WI38 (cell line): Measurements from ENCODE around the gene NEMP1.

Source experiments
- H3K4me3 ChIP-seq: 2 replicates; pipeline ENCODE4 v1.5.1; 2011; ENCODE audit warnings: low read depth, mild to moderate bottlenecking, control low read depth, low read length
- CTCF ChIP-seq: IDR thresholded peaks from 2 replicates; pipeline ENCODE4 v1.5.1; 2012; ENCODE audit warnings: low read depth, mild to moderate bottlenecking, control low read depth, low read length

The NEMP1 gene

GRCh38 chr12:57011438-57012424, 66.9 kb downstream of the NEMP1 start:
- TF ChIP-seq CTCF = no peak

GRCh38 chr12:57010627-57011247, 67.9 kb downstream of the NEMP1 start:
- no peak for TF ChIP-seq CTCF

More at GRCh38 chr12:57011438-57012424, 66.9 kb downstream of the NEMP1 start:
- no peak overlapping the region for H3K4me3 ChIP-seq

GRCh38 chr12:57009949-57010626, 68.5 kb downstream of the NEMP1 start:
- no peak overlapping the region for H3K4me3 ChIP-seq
- no peak for TF ChIP-seq CTCF

More at GRCh38 chr12:57010627-57011247, 67.9 kb downstream of the NEMP1 start:
- H3K4me3 ChIP-seq = no peak overlapping the region

GRCh38 chr12:57008178-57008577, 70.4 kb downstream of the NEMP1 start:
- no peak overlapping the region for H3K4me3 ChIP-seq
- TF ChIP-seq CTCF = peak; percentile 69

GRCh38 chr12:57006809-57007475, 71.6 kb downstream of the NEMP1 start:
- H3K4me3 ChIP-seq = peak overlapping the region; percentile 43; the same call in 1 of the 2 replicates
- no peak for TF ChIP-seq CTCF

GRCh38 chr12:57005980-57006808, 72.4 kb downstream of the NEMP1 start, which contains the start of gene ZBTB39:
Gene ZBTB39 (minus strand): TSS chr12:57006546. CDS start chr12:57004917, 1,629 bp downstream.
- H3K4me3 ChIP-seq = peak within 1 kb of the TSS; percentile 88
- peak; percentile 44 for TF ChIP-seq CTCF
